NK-92 (cell line): ENCODE results near the gene SLC1A4.
"Not testable (repeated sequence)": the region's sequence is repeated elsewhere in the genome, so short reads cannot be mapped to it uniquely, and the experiment has no call there.

Experiments used
- DNase-seq: peaks from one replicate; lab custom pipeline; 2025; ENCODE audit not compliant: unreplicated experiment; lab: John Stamatoyannopoulos, UW

The SLC1A4 gene

GRCh38 chr2:64963719-64964118 is 25.5 kb upstream of the SLC1A4 start:
- no peak for DNase-seq

- no peak for DNase-seq
Observed at GRCh38 chr2:64966017-64966416, 23.2 kb upstream of the SLC1A4 start.

- DNase-seq, result no peak
Observed at GRCh38 chr2:64966839-64967238, 22.4 kb upstream of the SLC1A4 start.

- DNase-seq, result no peak
Observed at GRCh38 chr2:64967601-64968000, 21.6 kb upstream of the SLC1A4 start.

GRCh38 chr2:64969086-64969485 is 20.1 kb upstream of the SLC1A4 start:
- not testable (repeated sequence) for DNase-seq

GRCh38 chr2:64970495-64970894 is 18.7 kb upstream of the SLC1A4 start:
- no peak for DNase-seq

- DNase-seq, result no peak
Observed at GRCh38 chr2:64972426-64972825, 16.8 kb upstream of the SLC1A4 start.

GRCh38 chr2:64972876-64973275 is 16.3 kb upstream of the SLC1A4 start:
- no peak for DNase-seq

GRCh38 chr2:64975232-64975821 is 13.9 kb upstream of the SLC1A4 start:
- DNase-seq, result no peak

GRCh38 chr2:64976276-64976675 is 12.9 kb upstream of the SLC1A4 start:
- no peak for DNase-seq

GRCh38 chr2:64978514-64979268 is 10.5 kb upstream of the SLC1A4 start:
- no peak for DNase-seq

GRCh38 chr2:64979744-64980143 is 9.5 kb upstream of the SLC1A4 start:
- DNase-seq, result no peak

- no peak for DNase-seq
Observed at GRCh38 chr2:64980183-64980582, 9.0 kb upstream of the SLC1A4 start.

- DNase-seq, result no peak
Observed at GRCh38 chr2:64982311-64982857, 6.8 kb upstream of the SLC1A4 start.

GRCh38 chr2:64982932-64983331 is 6.3 kb upstream of the SLC1A4 start:
- DNase-seq, result no peak

GRCh38 chr2:64985447-64985846 is 3.8 kb upstream of the SLC1A4 start:
- DNase-seq, result no peak

- no peak for DNase-seq
Observed at GRCh38 chr2:64987001-64987955, 1.9 kb upstream of the SLC1A4 start.

- no peak for DNase-seq
Observed at GRCh38 chr2:64987956-64988419, 1.2 kb upstream of the SLC1A4 start.

- DNase-seq, result no peak
Observed at GRCh38 chr2:64988420-64989125, 626 bp upstream of the SLC1A4 start.

GRCh38 chr2:64989982-64990614 is 899 bp downstream of the SLC1A4 start:
- no peak for DNase-seq
